SK-N-SH treated with all-trans-retinoic acid at 6 μM for 48 hours (cell line): Measurements from ENCODE around the gene SLC7A6OS.

Experiments
- ATAC-seq: fragments of 200-7000 bp; cut with Tn5 transposase; 3 replicates; pipeline ENCODE4 v1.9.1; 2020; ENCODE audit warnings: mild to moderate bottlenecking, moderate library complexity
- ARNTL ChIP-seq: fragments of 450-650 bp; formaldehyde crosslinking; IDR thresholded peaks from 2 replicates; pipeline ENCODE4 v1.5.0; 2020; ENCODE audit warnings: low read depth, mild to moderate bottlenecking, moderate library complexity, borderline replicate concordance
- BACH2 ChIP-seq: fragments of 250-450 bp; sonication (Bioruptor Pico); IDR thresholded peaks from 2 replicates; pipeline ENCODE4 v1.9.0; 2021; ENCODE audit warnings: mild to moderate bottlenecking, borderline replicate concordance
- CREB5 ChIP-seq: fragments of 250-450 bp; sonication (Bioruptor Pico); IDR thresholded peaks from 2 replicates; pipeline ENCODE4 v1.5.1; 2020; ENCODE audit warnings: low read depth, mild to moderate bottlenecking, moderate library complexity
- CSDC2 ChIP-seq: fragments of 250-450 bp; sonication (Bioruptor Pico); IDR thresholded peaks from 2 replicates; pipeline ENCODE4 v1.5.0; 2020; ENCODE audit warnings: mild to moderate bottlenecking, moderate library complexity
- ESRRG ChIP-seq: fragments of 250-450 bp; sonication (Bioruptor Pico); IDR thresholded peaks from 2 replicates; pipeline ENCODE4 v1.6.1; 2021; ENCODE audit warnings: mild to moderate bottlenecking
- GLIS3 ChIP-seq: fragments of 250-450 bp; sonication (Bioruptor Pico); IDR thresholded peaks from 2 replicates; pipeline ENCODE4 v1.5.0; 2020; ENCODE audit warnings: mild to moderate bottlenecking, moderate library complexity
- OSR1 ChIP-seq: fragments of 250-450 bp; sonication (Bioruptor Pico); IDR thresholded peaks from 2 replicates; pipeline ENCODE4 v1.8.0; 2022; ENCODE audit warnings: moderate library complexity, mild to moderate bottlenecking, inconsistent platforms
- PATZ1 ChIP-seq: fragments of 250-450 bp; sonication (Bioruptor Pico); IDR thresholded peaks from 2 replicates; pipeline ENCODE4 v1.8.0; 2020; ENCODE audit warnings: mild to moderate bottlenecking, moderate library complexity, borderline replicate concordance
- RARB ChIP-seq: fragments of 250-450 bp; sonication (Bioruptor Pico); IDR thresholded peaks from 2 replicates; pipeline ENCODE4 v1.8.0; 2021; ENCODE audit warnings: mild to moderate bottlenecking, moderate library complexity
- SNAI2 ChIP-seq: fragments of 250-450 bp; sonication (Bioruptor Pico); IDR thresholded peaks from 2 replicates; pipeline ENCODE4 v1.5.0; 2020; ENCODE audit warnings: mild to moderate bottlenecking, moderate library complexity
- TOX ChIP-seq: fragments of 250-450 bp; sonication (Bioruptor Pico); IDR thresholded peaks from 2 replicates; pipeline ENCODE4 v1.8.0; 2021; ENCODE audit warnings: mild to moderate bottlenecking, moderate library complexity, borderline replicate concordance
- TSHZ2 ChIP-seq: fragments of 250-450 bp; sonication (Bioruptor Pico); IDR thresholded peaks from 2 replicates; pipeline ENCODE4 v1.5.0; 2020; ENCODE audit warnings: mild to moderate bottlenecking, moderate library complexity
- ZC3H10 ChIP-seq: fragments of 250-450 bp; sonication (Bioruptor Pico); IDR thresholded peaks from 2 replicates; pipeline ENCODE4 v1.5.1; 2021; ENCODE audit warnings: mild to moderate bottlenecking, moderate library complexity
- ZFP3 ChIP-seq: fragments of 250-450 bp; sonication (Bioruptor Pico); IDR thresholded peaks from 2 replicates; pipeline ENCODE4 v1.5.0; 2020; ENCODE audit warnings: mild to moderate bottlenecking, moderate library complexity
- ZFP30 ChIP-seq: fragments of 450-650 bp; formaldehyde crosslinking; IDR thresholded peaks from 2 replicates; pipeline ENCODE4 v1.5.0; 2022; ENCODE audit warnings: mild to moderate bottlenecking, moderate library complexity
- ZNF565 ChIP-seq: fragments of 450-650 bp; formaldehyde crosslinking; conservative IDR thresholded peaks from 2 replicates; pipeline ENCODE4 v1.5.0; 2020; ENCODE audit warnings: low read depth, mild to moderate bottlenecking, moderate library complexity
- ZNF70 ChIP-seq: fragments of 450-650 bp; formaldehyde crosslinking; IDR thresholded peaks from 2 replicates; pipeline ENCODE4 v1.5.0; 2020; ENCODE audit warnings: mild to moderate bottlenecking, moderate library complexity
- ZNF8 ChIP-seq: fragments of 450-650 bp; formaldehyde crosslinking; IDR thresholded peaks from 2 replicates; pipeline ENCODE4 v1.5.0; 2020; ENCODE audit warnings: mild to moderate bottlenecking, moderate library complexity

The SLC7A6OS gene

GRCh38 chr16:68259007-68259825 lies 51.5 kb downstream of the SLC7A6OS start:
- no peak for ATAC-seq
- TF ChIP-seq BACH2 (CRISPR knock-in tag): no peak
- TF ChIP-seq ARNTL (CRISPR knock-in tag): no peak
- no peak for TF ChIP-seq TSHZ2 (CRISPR knock-in tag)
- no peak for TF ChIP-seq ZC3H10
- TF ChIP-seq TOX (CRISPR knock-in tag): no peak
- no peak for TF ChIP-seq CSDC2
- no peak for TF ChIP-seq OSR1 (CRISPR knock-in tag)
- no peak for TF ChIP-seq CREB5 (CRISPR knock-in tag)
- no peak for TF ChIP-seq SNAI2 (CRISPR knock-in tag)
- no peak for TF ChIP-seq ZNF8 (CRISPR knock-in tag)

- TF ChIP-seq CSDC2: no peak
- no peak for TF ChIP-seq ZFP30 (CRISPR knock-in tag)
- TF ChIP-seq ZC3H10: no peak
- TF ChIP-seq CREB5 (CRISPR knock-in tag): no peak
- ATAC-seq: peak; percentile 67
Measured at GRCh38 chr16:68257906-68258800, 52.6 kb downstream of the SLC7A6OS start.

- TF ChIP-seq TOX (CRISPR knock-in tag) (no peak), ESRRG (CRISPR knock-in tag) (no peak), RARB (CRISPR knock-in tag) (no peak), ZFP3 (CRISPR knock-in tag) (no peak), OSR1 (CRISPR knock-in tag) (no peak), SNAI2 (CRISPR knock-in tag) (no peak), GLIS3 (CRISPR knock-in tag) (no peak)
- no peak; the same call in 2 of the 3 replicates for ATAC-seq
Measured at GRCh38 chr16:68257251-68257905, 53.4 kb downstream of the SLC7A6OS start.

GRCh38 chr16:68255712-68256111 lies 55.0 kb downstream of the SLC7A6OS start:
- ATAC-seq: no peak
- TF ChIP-seq CSDC2: no peak
- no peak for TF ChIP-seq BACH2 (CRISPR knock-in tag)
- no peak for TF ChIP-seq PATZ1 (CRISPR knock-in tag)
- TF ChIP-seq ZFP30 (CRISPR knock-in tag): no peak
- no peak for TF ChIP-seq OSR1 (CRISPR knock-in tag)
- no peak for TF ChIP-seq ZFP3 (CRISPR knock-in tag)
- no peak for TF ChIP-seq GLIS3 (CRISPR knock-in tag)
- no peak for TF ChIP-seq ZNF565 (CRISPR knock-in tag)
- no peak for TF ChIP-seq RARB (CRISPR knock-in tag)
- no peak for TF ChIP-seq TOX (CRISPR knock-in tag)
- TF ChIP-seq CREB5 (CRISPR knock-in tag): no peak
- TF ChIP-seq TSHZ2 (CRISPR knock-in tag): no peak
- no peak for TF ChIP-seq ESRRG (CRISPR knock-in tag)
- no peak for TF ChIP-seq ZC3H10
- TF ChIP-seq ZNF70 (CRISPR knock-in tag): no peak
